Panc1 (cell line): ENCODE data around the gene AK8. TPM values are rescaled to one million over a fixed set of nuclear protein-coding genes. Genes with fewer than 3 reads are reported as not detected.

Source experiments
- ATAC-seq: fragments of 200-7000 bp; cut with Tn5 transposase; 2 replicates; pipeline ENCODE4 v1.9.1; 2020; ENCODE audit warnings: mild to moderate bottlenecking, moderate library complexity
- BruUV-seq: library from RNA; stranded (reverse); fragments of 400-500 nt; replicated peaks from 2 replicates; lab custom pipeline; 2021; lab: Mats Ljungman, UMichigan
- CTCF ChIA-PET: fragments of 300-600 bp; sonication (Branson Sonifier 250); formaldehyde crosslinking; loops from one replicate; lab custom pipeline; 2022; ENCODE audit warnings: antibody characterized with exemption; lab: Charles Lee
- POLR2A ChIA-PET: fragments of 300-600 bp; sonication (Branson Sonifier 250); formaldehyde crosslinking; loops from one replicate; lab custom pipeline; 2022; ENCODE audit warnings: antibody characterized with exemption; lab: Charles Lee
- DNase-seq: peaks from one replicate; pipeline ENCODE4 v3.0.0-alpha.2; 2010; ENCODE audit warnings: low read depth, low spot score
- H3K27ac ChIP-seq: 2 replicates; pipeline ENCODE4 v1.5.1; 2011; ENCODE audit warnings: mild to moderate bottlenecking, low read length, inconsistent platforms
- H3K27me3 ChIP-seq: fragments of 200-500 bp; sonication (Bioruptor generic); 2 replicates; pipeline ENCODE4 v1.6.0; 2014; ENCODE audit warnings: low read length, inconsistent platforms; ENCODE audit not compliant: control insufficient read depth, insufficient read depth
- H3K36me3 ChIP-seq: fragments of 200-500 bp; sonication (Bioruptor generic); 2 replicates; pipeline ENCODE4 v1.5.1; 2014; ENCODE audit warnings: inconsistent platforms, mild to moderate bottlenecking, low read length, moderate library complexity; ENCODE audit not compliant: control insufficient read depth, insufficient read depth
- H3K4me1 ChIP-seq: 2 replicates; pipeline ENCODE4 v1.5.1; 2011; ENCODE audit warnings: inconsistent platforms, mild to moderate bottlenecking, low read length, moderate library complexity; ENCODE audit not compliant: control insufficient read depth, insufficient read depth
- H3K4me3 ChIP-seq, 2 experiments: 2 replicates each; pipeline ENCODE4 v1.5.1; 2011 to 2012; ENCODE audit warnings: low read depth in 2 of 2, low read length in 2 of 2, mild to moderate bottlenecking in 2 of 2, inconsistent platforms in 1 of 2, moderate library complexity in 1 of 2
- H3K9me3 ChIP-seq: fragments of 200-500 bp; sonication (Bioruptor generic); 2 replicates; pipeline ENCODE4 v1.5.1; 2014; ENCODE audit warnings: low read depth, mild to moderate bottlenecking, inconsistent platforms, low read length, moderate library complexity; ENCODE audit not compliant: control insufficient read depth, insufficient read depth
- POLR2AphosphoS5 ChIP-seq: IDR thresholded peaks from 2 replicates; pipeline ENCODE4 v1.6.1; 2012; ENCODE audit warnings: mild to moderate bottlenecking, low read depth, low read length, moderate library complexity
- REST ChIP-seq, 2 experiments: IDR thresholded peaks; 2 replicates each; pipeline ENCODE4 v1.6.1; 2011 to 2012; ENCODE audit warnings: low read depth in 2 of 2, control low read depth in 1 of 2, low read length in 1 of 2, mild to moderate bottlenecking in 1 of 2, moderate library complexity in 1 of 2; ENCODE audit not compliant: insufficient read depth in 1 of 2
- SIN3A ChIP-seq: IDR thresholded peaks from 2 replicates; pipeline ENCODE4 v1.6.1; 2012; ENCODE audit warnings: low read depth, mild to moderate bottlenecking, low read length, moderate library complexity, borderline replicate concordance; ENCODE audit not compliant: insufficient read depth
- TCF7L2 ChIP-seq: IDR thresholded peaks from 2 replicates; pipeline ENCODE4 v1.6.1; 2011; ENCODE audit warnings: mild to moderate bottlenecking, low read depth, low read length, inconsistent platforms
- in situ Hi-C: cut with HindIII; loops from 2 replicates; pipeline ENCODE4 v1.10.0; 2016; ENCODE audit warnings: low sequenced_read_pairs, low pct_unique_long_range_greater_than_20kb
- intact Hi-C: fragments of 100-400 bp; cut with micrococcal nuclease; formaldehyde crosslinking; loops from one replicate; pipeline ENCODE4 v1.10.0; 2022; ENCODE audit not compliant: unreplicated experiment
- total RNA-seq: library from RNA; stranded (reverse); gene quantifications from one replicate; pipeline ENCODE4 v1.2.1, GENCODE V29; 2021; ENCODE audit not compliant: unreplicated experiment
- TF ChIP-seq, protein P1 (sequence below): fragments of 450-650 bp; IDR thresholded peaks from 2 replicates; pipeline ENCODE4 v1.5.1; 2017; ENCODE audit warnings: mild to moderate bottlenecking

The AK8 gene
- total RNA-seq, 1 experiment from 2014 or later = 0.39 TPM

DNA sequence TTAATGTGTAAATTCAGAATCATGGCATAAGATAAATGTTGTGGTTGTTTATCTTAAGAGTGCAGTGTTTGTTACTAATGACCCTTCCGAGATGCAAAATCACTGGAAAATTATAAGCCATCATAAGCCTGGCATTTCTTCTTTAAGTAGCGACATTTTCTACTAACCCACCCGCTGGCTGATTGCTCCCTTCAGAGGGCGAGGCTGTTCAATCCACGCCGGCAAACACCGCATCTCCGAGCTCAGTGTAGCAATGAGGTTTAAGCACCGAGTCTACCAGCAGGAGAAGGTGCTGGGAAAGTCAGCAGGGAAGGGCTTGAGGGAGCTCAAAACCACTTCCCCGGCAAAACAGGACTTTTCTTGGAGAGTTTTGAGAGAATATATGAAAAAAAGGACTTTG, 52.7 kb downstream of the AK8 start:
- no peak for TF ChIP-seq REST (IDR thresholded peaks at IDR 0.05; ENCODE audit: insufficient read depth in 1 of 2, low read depth in 2 of 2, low read length in 1 of 2)
- no peak for TF ChIP-seq SIN3A
- no peak for TF ChIP-seq POLR2AphosphoS5
- TF ChIP-seq TCF7L2 = no peak
- TF ChIP-seq, protein P1, sequence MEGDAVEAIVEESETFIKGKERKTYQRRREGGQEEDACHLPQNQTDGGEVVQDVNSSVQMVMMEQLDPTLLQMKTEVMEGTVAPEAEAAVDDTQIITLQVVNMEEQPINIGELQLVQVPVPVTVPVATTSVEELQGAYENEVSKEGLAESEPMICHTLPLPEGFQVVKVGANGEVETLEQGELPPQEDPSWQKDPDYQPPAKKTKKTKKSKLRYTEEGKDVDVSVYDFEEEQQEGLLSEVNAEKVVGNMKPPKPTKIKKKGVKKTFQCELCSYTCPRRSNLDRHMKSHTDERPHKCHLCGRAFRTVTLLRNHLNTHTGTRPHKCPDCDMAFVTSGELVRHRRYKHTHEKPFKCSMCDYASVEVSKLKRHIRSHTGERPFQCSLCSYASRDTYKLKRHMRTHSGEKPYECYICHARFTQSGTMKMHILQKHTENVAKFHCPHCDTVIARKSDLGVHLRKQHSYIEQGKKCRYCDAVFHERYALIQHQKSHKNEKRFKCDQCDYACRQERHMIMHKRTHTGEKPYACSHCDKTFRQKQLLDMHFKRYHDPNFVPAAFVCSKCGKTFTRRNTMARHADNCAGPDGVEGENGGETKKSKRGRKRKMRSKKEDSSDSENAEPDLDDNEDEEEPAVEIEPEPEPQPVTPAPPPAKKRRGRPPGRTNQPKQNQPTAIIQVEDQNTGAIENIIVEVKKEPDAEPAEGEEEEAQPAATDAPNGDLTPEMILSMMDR = no peak
- ChIA-PET CTCF (no interaction called here), POLR2A (no interaction called here)
- intact Hi-C loops = no loop called here
- Histone ChIP-seq H3K27ac (no peak overlapping the region), H3K4me1 (no peaks in the 10 kb centered on the region), H3K4me3 (no peak overlapping the region), H3K9me3 (no peaks in the 10 kb centered on the region), H3K36me3 (no peaks in the 10 kb centered on the region), H3K27me3 (peaks cover 2% of the 10 kb centered on the region)
- no peak for DNase-seq
- BruUV-seq = no TSS peak
- ATAC-seq = no peak
- in situ Hi-C loops = no loop called here

GRCh38 chr9:132824951-132825350, 53.1 kb downstream of the AK8 start:
- Histone ChIP-seq H3K27me3 (no peaks in the 10 kb centered on the region; the same call in none of the 2 replicates), H3K27ac (no peak overlapping the region), H3K9me3 (no peaks in the 10 kb centered on the region), H3K4me3 (no peak overlapping the region), H3K4me1 (no peaks in the 10 kb centered on the region), H3K36me3 (no peaks in the 10 kb centered on the region)
- no peak for DNase-seq
- TF ChIP-seq TCF7L2 (no peak), REST (IDR thresholded peaks at IDR 0.05; ENCODE audit: insufficient read depth in 1 of 2, low read depth in 2 of 2, low read length in 1 of 2) (no peak), SIN3A (no peak), POLR2AphosphoS5 (no peak)
- TF ChIP-seq, protein P1 = no peak
- ChIA-PET POLR2A (no interaction called here), CTCF (no interaction called here)
- in situ Hi-C loops = no loop called here
- intact Hi-C loops = no loop called here
- no peak for ATAC-seq
- no TSS peak for BruUV-seq
